SK-N-SH treated with all-trans-retinoic acid at 6 μM for 48 hours (cell line): ENCODE data around the gene ZNF710.

ENCODE experiments used
- ATAC-seq: fragments of 200-7000 bp; cut with Tn5 transposase; 3 replicates; pipeline ENCODE4 v1.9.1; 2020; ENCODE audit warnings: mild to moderate bottlenecking, moderate library complexity
- BACH2 ChIP-seq: fragments of 250-450 bp; sonication (Bioruptor Pico); IDR thresholded peaks from 2 replicates; pipeline ENCODE4 v1.9.0; 2021; ENCODE audit warnings: mild to moderate bottlenecking, borderline replicate concordance
- CREB5 ChIP-seq: fragments of 250-450 bp; sonication (Bioruptor Pico); IDR thresholded peaks from 2 replicates; pipeline ENCODE4 v1.5.1; 2020; ENCODE audit warnings: low read depth, mild to moderate bottlenecking, moderate library complexity
- CSDC2 ChIP-seq: fragments of 250-450 bp; sonication (Bioruptor Pico); IDR thresholded peaks from 2 replicates; pipeline ENCODE4 v1.5.0; 2020; ENCODE audit warnings: mild to moderate bottlenecking, moderate library complexity
- CSRNP3 ChIP-seq: fragments of 250-450 bp; sonication (Bioruptor Pico); IDR thresholded peaks from 2 replicates; pipeline ENCODE4 v1.5.1; 2021; ENCODE audit warnings: mild to moderate bottlenecking, moderate library complexity
- GLIS3 ChIP-seq: fragments of 250-450 bp; sonication (Bioruptor Pico); IDR thresholded peaks from 2 replicates; pipeline ENCODE4 v1.5.0; 2020; ENCODE audit warnings: mild to moderate bottlenecking, moderate library complexity
- ISL1 ChIP-seq: fragments of 250-450 bp; sonication (Bioruptor Pico); IDR thresholded peaks from 2 replicates; pipeline ENCODE4 v2.1.2; 2022; ENCODE audit warnings: mild to moderate bottlenecking, moderate library complexity
- OSR1 ChIP-seq: fragments of 250-450 bp; sonication (Bioruptor Pico); IDR thresholded peaks from 2 replicates; pipeline ENCODE4 v1.8.0; 2022; ENCODE audit warnings: moderate library complexity, mild to moderate bottlenecking, inconsistent platforms
- PATZ1 ChIP-seq: fragments of 250-450 bp; sonication (Bioruptor Pico); IDR thresholded peaks from 2 replicates; pipeline ENCODE4 v1.8.0; 2020; ENCODE audit warnings: mild to moderate bottlenecking, moderate library complexity, borderline replicate concordance
- POU6F1 ChIP-seq: fragments of 250-450 bp; sonication (Bioruptor Pico); IDR thresholded peaks from 2 replicates; pipeline ENCODE4 v1.8.0; 2021; ENCODE audit warnings: low read depth, mild to moderate bottlenecking, moderate library complexity, borderline replicate concordance
- PPARA ChIP-seq: fragments of 250-450 bp; sonication (Bioruptor Pico); IDR thresholded peaks from 2 replicates; pipeline ENCODE4 v1.5.0; 2020; ENCODE audit warnings: mild to moderate bottlenecking, borderline replicate concordance
- RARB ChIP-seq: fragments of 250-450 bp; sonication (Bioruptor Pico); IDR thresholded peaks from 2 replicates; pipeline ENCODE4 v1.8.0; 2021; ENCODE audit warnings: mild to moderate bottlenecking, moderate library complexity
- SNAI2 ChIP-seq: fragments of 250-450 bp; sonication (Bioruptor Pico); IDR thresholded peaks from 2 replicates; pipeline ENCODE4 v1.5.0; 2020; ENCODE audit warnings: mild to moderate bottlenecking, moderate library complexity
- TCF4 ChIP-seq: fragments of 250-450 bp; sonication (Bioruptor Pico); IDR thresholded peaks from 2 replicates; pipeline ENCODE4 v1.8.0; 2021; ENCODE audit warnings: mild to moderate bottlenecking, moderate library complexity, borderline replicate concordance
- TOX ChIP-seq: fragments of 250-450 bp; sonication (Bioruptor Pico); IDR thresholded peaks from 2 replicates; pipeline ENCODE4 v1.8.0; 2021; ENCODE audit warnings: mild to moderate bottlenecking, moderate library complexity, borderline replicate concordance
- TSHZ2 ChIP-seq: fragments of 250-450 bp; sonication (Bioruptor Pico); IDR thresholded peaks from 2 replicates; pipeline ENCODE4 v1.5.0; 2020; ENCODE audit warnings: mild to moderate bottlenecking, moderate library complexity
- ZC3H10 ChIP-seq: fragments of 250-450 bp; sonication (Bioruptor Pico); IDR thresholded peaks from 2 replicates; pipeline ENCODE4 v1.5.1; 2021; ENCODE audit warnings: mild to moderate bottlenecking, moderate library complexity
- ZFP3 ChIP-seq: fragments of 250-450 bp; sonication (Bioruptor Pico); IDR thresholded peaks from 2 replicates; pipeline ENCODE4 v1.5.0; 2020; ENCODE audit warnings: mild to moderate bottlenecking, moderate library complexity
- ZFP30 ChIP-seq: fragments of 450-650 bp; formaldehyde crosslinking; IDR thresholded peaks from 2 replicates; pipeline ENCODE4 v1.5.0; 2022; ENCODE audit warnings: mild to moderate bottlenecking, moderate library complexity
- ZNF565 ChIP-seq: fragments of 450-650 bp; formaldehyde crosslinking; conservative IDR thresholded peaks from 2 replicates; pipeline ENCODE4 v1.5.0; 2020; ENCODE audit warnings: low read depth, mild to moderate bottlenecking, moderate library complexity
- ZNF70 ChIP-seq: fragments of 450-650 bp; formaldehyde crosslinking; IDR thresholded peaks from 2 replicates; pipeline ENCODE4 v1.5.0; 2020; ENCODE audit warnings: mild to moderate bottlenecking, moderate library complexity
- ZNF8 ChIP-seq: fragments of 450-650 bp; formaldehyde crosslinking; IDR thresholded peaks from 2 replicates; pipeline ENCODE4 v1.5.0; 2020; ENCODE audit warnings: mild to moderate bottlenecking, moderate library complexity

Gene ZNF710

DNA sequence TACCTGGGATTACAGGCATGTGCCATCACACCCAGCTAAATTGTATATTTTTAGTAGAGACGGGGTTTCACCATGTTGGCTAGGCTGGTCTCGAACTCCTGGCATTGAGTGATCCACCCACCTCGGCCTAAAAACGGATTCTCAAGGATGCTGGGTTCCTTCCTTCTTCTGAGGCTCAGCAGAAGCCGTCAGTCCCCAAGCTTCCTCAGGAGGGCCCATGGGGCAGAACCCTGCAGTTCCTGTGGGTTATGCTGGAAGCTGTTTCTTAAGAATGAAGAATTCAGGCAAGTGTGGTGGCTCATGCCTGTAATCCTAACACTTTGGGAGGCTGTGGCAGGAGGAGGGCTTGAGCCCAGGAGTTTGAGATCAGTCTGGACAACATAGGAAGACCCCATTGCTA is 29.0 kb upstream of the ZNF710 start:
- TF ChIP-seq BACH2 (CRISPR knock-in tag) (no peak), CSRNP3 (CRISPR knock-in tag) (no peak), TSHZ2 (no peak), ZNF8 (CRISPR knock-in tag) (no peak), ZC3H10 (CRISPR knock-in tag) (no peak), GLIS3 (CRISPR knock-in tag) (no peak), CREB5 (CRISPR knock-in tag) (no peak), PPARA (no peak), ISL1 (CRISPR knock-in tag) (no peak), POU6F1 (CRISPR knock-in tag) (no peak), SNAI2 (no peak)
- ATAC-seq = peak; percentile 19; the same call in 1 of the 3 replicates

- TF ChIP-seq GLIS3 (CRISPR knock-in tag) = no peak
- TF ChIP-seq PATZ1 = no peak
- TF ChIP-seq TCF4 (CRISPR knock-in tag) = no peak
- TF ChIP-seq ZNF565 (CRISPR knock-in tag) = no peak
- no peak for TF ChIP-seq RARB (CRISPR knock-in tag)
- TF ChIP-seq CSDC2 = no peak
- TF ChIP-seq CSRNP3 (CRISPR knock-in tag) = no peak
- TF ChIP-seq OSR1 (CRISPR knock-in tag) = no peak
- TF ChIP-seq POU6F1 (CRISPR knock-in tag) = no peak
- no peak for TF ChIP-seq ZFP30
- TF ChIP-seq ZC3H10 (CRISPR knock-in tag) = no peak
- no peak for TF ChIP-seq SNAI2
- no peak for TF ChIP-seq ZFP3
- TF ChIP-seq BACH2 (CRISPR knock-in tag) = no peak
- no peak for TF ChIP-seq ZNF8 (CRISPR knock-in tag)
- TF ChIP-seq ZNF70 (CRISPR knock-in tag) = no peak
- no peak for TF ChIP-seq TOX (CRISPR knock-in tag)
- no peak for TF ChIP-seq ISL1 (CRISPR knock-in tag)
- no peak for TF ChIP-seq TSHZ2
These were observed 25.5 kb upstream of the ZNF710 start for GRCh38 chr15:89975482-89976245.

More at GRCh38 chr15:89975482-89976245, 25.5 kb upstream of the ZNF710 start:
- no peak for ATAC-seq
